IPS DF 4.7 (cell line): ENCODE data around the gene VSIG10.

Source experiments
- DNase-seq: peaks from one replicate; pipeline ENCODE4 v3.0.0-alpha.2; 2013; ENCODE audit warnings: low spot score; ENCODE audit errors: extremely low read depth

The VSIG10 gene

GRCh38 chr12:118060301-118061010 is 43.4 kb downstream of the VSIG10 start:
- DNase-seq = no peak

GRCh38 chr12:118059341-118060191 is 44.2 kb downstream of the VSIG10 start:
- no peak for DNase-seq

DNA sequence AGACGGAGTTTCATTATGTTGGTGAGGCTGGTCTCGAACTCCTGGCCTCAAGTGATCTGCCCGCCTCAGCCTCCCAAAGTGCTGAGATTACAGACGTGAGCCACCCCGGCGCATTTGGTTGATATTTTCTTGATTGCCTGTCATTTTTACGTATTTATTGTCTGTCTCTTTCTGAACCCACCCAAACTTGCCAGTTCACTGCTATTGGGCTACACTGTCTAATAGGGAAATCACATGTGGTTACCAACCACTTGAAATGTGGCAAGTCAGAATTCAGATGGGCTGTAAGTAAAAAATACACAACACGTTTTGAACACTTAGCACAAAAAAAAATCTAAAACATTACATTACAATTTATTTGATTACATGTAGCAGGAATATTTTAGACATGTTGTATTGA is 44.9 kb downstream of the VSIG10 start:
- no peak for DNase-seq

- no peak for DNase-seq
Observed at GRCh38 chr12:118058227-118058626, 45.6 kb downstream of the VSIG10 start.

- no peak for DNase-seq
Observed at GRCh38 chr12:118055865-118056773, 47.7 kb downstream of the VSIG10 start.

GRCh38 chr12:118055144-118055557 is 48.7 kb downstream of the VSIG10 start:
- DNase-seq = no peak

GRCh38 chr12:118053071-118053985 is 50.5 kb downstream of the VSIG10 start:
- no peak for DNase-seq

DNA sequence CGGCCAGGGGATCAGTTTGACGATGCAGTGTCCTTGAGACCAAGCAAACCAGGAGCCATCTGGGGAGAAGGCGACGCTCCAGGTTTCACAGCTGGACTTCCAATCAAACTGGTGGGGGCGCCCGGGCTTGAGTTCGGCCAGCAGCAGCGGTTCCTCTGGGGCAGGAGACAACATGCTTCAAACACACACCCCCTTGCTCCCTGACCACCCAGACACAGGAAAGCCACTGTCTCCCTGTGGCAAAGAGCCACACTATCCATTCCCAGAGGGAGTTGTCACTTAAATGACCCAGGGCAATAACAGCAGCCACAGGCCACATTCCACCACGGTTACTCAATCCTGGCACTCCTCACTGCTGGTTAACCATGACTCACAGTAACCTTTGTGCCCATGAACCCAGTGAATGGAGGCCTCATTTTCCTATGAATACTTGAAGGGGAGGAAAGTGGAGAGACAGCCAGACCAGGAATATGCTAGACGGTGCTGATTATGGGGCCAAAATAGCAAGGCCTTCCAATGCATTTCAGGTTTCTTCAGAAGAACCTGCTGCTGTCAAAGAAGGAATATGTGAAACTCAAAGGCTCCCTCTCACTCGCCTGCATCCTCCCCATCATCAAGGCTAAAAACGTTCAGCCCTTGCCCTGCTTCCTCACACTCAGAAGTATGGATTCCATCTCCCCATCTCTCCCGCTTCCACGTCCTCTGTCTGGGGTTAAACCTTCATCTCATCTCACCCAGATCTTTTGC is 51.3 kb downstream of the VSIG10 start:
- DNase-seq = no peak

- no peak for DNase-seq
Observed at GRCh38 chr12:118050972-118051910, 52.6 kb downstream of the VSIG10 start.

- no peak for DNase-seq
Observed at GRCh38 chr12:118046430-118046829, 57.4 kb downstream of the VSIG10 start.

GRCh38 chr12:118044577-118044976 is 59.2 kb downstream of the VSIG10 start:
- DNase-seq = no peak

GRCh38 chr12:118044075-118044474 is 59.7 kb downstream of the VSIG10 start:
- DNase-seq = no peak

DNA sequence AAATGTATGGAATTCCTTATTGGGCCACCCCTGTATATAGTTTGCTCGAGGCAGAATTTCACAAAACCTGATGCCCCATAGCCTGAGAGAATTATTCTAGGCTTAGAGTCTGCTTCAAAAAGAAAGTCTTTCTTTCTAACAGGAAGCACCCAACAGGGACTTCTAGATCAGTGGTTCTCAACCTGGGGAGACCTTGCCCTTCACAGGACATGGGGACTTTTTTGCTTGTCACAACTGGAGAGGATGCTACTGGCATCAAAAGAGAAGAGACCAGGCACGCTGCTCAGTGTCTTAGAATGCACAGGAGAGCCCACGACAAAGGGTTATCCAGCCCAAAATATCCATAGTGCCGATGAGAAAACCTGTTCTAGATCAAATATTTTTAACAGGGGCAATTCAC is 61.7 kb downstream of the VSIG10 start:
- DNase-seq = no peak

DNA sequence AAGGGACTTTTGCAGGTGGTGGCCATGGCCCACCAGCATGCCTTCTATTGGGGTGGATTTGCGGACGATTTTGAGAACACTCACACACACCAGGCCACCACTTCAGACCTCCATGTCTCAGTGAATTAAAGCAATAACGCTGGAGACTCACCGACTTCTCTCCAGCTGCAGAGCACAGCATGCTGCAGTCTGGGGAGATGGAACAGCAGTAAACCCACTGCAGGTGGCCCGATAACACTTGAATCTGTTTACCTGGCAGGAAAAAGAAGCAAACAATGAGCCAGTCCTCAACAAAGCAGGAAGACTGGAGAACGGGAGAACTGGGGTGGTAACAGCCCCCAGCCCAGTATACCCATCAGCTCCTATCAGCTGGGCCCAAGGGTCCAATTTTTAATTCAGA is 65.7 kb downstream of the VSIG10 start:
- DNase-seq = no peak

DNA sequence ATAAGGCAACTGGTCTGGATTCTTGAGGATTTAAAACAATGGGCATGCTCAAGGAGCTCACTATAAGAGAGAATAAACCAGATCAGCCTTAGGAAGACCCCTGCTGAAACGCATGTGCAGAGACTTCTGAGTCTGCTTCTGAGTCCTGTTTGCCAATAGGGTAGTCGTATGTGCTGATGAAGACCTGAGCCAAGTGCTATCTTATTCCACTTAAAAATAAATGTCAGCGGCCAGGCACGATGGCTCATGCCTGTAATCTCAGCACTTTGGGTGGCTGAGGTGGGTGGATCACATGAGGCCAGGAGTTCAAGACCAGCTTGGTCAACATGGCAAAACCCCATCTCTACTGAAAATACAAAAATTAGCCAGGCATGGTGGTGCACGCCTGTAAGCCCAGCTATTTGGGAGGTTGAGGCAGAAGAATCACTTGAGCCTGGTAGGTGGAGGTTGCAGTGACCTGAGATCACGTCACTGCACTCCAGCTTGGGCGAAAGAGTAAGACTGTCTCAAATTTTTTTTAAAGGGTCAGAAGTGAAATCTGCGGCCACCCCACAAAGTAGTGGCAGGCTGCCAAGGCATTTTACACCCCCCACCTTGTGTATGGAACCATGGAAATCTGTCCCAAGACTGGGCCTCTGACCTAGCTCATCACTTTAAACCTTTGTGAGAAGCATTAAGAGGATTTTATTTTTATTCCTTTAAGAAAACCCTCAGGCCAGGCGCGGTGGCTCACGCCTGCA is 67.0 kb downstream of the VSIG10 start:
- no peak for DNase-seq

DNA sequence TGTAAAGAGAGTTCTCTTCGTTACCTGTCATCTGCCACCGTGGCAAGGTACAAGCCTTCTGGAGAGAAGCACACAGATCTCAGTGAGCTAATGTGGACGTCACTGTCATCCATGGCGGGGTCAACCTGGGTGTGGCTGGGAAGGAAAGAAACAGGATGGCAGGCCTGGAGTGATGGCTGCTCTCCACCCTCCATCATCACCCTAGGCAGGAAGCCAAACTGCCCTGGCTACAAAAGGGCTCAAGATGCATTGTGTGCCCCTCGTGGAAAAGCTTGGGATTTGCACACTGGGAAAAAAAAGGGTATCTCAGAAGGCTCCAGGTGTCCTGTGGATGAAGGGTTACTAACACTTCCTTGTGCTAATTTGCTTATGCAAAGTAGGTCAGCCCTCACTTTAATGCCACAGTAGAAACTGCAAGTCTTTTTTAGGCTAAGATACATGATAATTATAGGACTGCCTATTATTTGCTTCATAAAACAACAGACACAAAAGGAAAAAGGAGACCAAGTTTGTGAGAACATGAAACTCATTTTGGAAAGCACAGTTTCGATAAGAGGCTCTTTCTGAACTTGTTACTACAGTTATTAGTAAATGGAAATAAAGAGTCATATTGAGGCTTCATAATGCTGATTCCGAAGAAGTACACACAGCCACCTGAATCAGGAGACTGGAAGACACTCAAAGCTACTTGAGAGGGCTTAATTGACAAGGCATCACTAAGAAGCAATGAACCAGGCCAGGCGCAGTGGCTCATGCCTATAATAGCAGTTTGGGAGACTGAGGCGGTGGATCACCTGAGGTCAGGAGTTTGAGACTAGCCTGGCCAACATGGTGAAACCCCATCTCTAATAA is 68.4 kb downstream of the VSIG10 start:
- no peak for DNase-seq
